ENCODE results near the gene ADCY2.

Gene ADCY2

DNA sequence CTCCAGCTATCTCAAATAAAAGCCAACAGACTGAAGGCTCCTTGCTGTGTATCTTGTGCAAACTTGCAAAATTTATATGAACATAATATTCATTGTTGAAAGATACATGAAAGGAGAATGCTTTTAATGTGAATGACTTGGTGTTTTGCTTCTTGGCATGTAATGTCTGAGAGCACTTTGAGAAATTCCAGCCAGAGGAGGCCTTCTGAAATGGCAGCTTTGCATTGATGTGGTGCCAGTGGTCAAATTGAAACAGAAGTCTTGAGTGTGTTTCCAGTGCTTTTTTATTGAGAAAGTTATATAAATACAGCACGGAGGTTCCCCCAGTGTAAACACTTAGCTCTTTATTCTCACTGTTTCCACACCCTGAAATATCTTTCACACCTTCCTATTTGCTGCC, 182.1 kb downstream of the ADCY2 start:
- TF ChIP-seq, protein P1, sequence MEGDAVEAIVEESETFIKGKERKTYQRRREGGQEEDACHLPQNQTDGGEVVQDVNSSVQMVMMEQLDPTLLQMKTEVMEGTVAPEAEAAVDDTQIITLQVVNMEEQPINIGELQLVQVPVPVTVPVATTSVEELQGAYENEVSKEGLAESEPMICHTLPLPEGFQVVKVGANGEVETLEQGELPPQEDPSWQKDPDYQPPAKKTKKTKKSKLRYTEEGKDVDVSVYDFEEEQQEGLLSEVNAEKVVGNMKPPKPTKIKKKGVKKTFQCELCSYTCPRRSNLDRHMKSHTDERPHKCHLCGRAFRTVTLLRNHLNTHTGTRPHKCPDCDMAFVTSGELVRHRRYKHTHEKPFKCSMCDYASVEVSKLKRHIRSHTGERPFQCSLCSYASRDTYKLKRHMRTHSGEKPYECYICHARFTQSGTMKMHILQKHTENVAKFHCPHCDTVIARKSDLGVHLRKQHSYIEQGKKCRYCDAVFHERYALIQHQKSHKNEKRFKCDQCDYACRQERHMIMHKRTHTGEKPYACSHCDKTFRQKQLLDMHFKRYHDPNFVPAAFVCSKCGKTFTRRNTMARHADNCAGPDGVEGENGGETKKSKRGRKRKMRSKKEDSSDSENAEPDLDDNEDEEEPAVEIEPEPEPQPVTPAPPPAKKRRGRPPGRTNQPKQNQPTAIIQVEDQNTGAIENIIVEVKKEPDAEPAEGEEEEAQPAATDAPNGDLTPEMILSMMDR (IDR thresholded peaks at IDR 0.05; ENCODE audit: insufficient read depth, low read length): no peak
- no peak overlapping the region for H3K4me3 ChIP-seq (replicated peaks; ENCODE audit: insufficient read depth, low read length)
- no peaks in the 10 kb centered on the region for H3K27me3 ChIP-seq (ENCODE audit: insufficient read depth, poor library complexity, severe bottlenecking)
- DNase-seq (ENCODE audit: low read depth in 1 of 2, low spot score in 1 of 2): no peak
- H3K27ac ChIP-seq (replicated peaks): no peak overlapping the region

DNA sequence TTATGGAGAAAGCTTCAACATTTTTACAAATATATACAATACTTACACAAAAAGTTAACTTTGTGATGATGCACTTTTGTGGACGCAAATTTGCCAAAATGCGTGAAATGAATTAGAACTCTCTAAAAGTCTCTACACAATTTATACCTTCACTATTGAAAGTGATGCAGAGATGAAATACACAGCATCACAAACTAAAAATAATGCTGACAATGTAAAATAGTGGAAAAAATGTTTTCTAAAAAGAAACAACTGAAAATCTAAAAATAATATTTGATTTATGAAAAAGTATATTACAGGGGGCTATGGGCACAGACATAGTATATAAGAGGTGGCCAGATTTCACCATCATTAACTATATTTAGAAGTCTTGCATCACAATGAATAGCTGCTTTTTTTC, 188.8 kb downstream of the ADCY2 start:
- H3K27me3 ChIP-seq (ENCODE audit: insufficient read depth, poor library complexity, severe bottlenecking): peaks cover 2% of the 10 kb centered on the region
- H3K4me3 ChIP-seq (replicated peaks; ENCODE audit: insufficient read depth, low read length): no peak overlapping the region
- no peak overlapping the region for H3K27ac ChIP-seq (replicated peaks)
- DNase-seq (ENCODE audit: low read depth in 1 of 2, low spot score in 1 of 2): no peak
- no peak for TF ChIP-seq GABPA (IDR thresholded peaks at IDR 0.05; ENCODE audit: low read depth)
- no peak for TF ChIP-seq POLR2AphosphoS5 (IDR thresholded peaks at IDR 0.05; ENCODE audit: low read depth)
- TF ChIP-seq, protein P1 (IDR thresholded peaks at IDR 0.05; ENCODE audit: insufficient read depth, low read length): no peak
- TF ChIP-seq SPI1 (IDR thresholded peaks at IDR 0.05; ENCODE audit: borderline replicate concordance, low read depth): no peak
- TF ChIP-seq, protein P2, sequence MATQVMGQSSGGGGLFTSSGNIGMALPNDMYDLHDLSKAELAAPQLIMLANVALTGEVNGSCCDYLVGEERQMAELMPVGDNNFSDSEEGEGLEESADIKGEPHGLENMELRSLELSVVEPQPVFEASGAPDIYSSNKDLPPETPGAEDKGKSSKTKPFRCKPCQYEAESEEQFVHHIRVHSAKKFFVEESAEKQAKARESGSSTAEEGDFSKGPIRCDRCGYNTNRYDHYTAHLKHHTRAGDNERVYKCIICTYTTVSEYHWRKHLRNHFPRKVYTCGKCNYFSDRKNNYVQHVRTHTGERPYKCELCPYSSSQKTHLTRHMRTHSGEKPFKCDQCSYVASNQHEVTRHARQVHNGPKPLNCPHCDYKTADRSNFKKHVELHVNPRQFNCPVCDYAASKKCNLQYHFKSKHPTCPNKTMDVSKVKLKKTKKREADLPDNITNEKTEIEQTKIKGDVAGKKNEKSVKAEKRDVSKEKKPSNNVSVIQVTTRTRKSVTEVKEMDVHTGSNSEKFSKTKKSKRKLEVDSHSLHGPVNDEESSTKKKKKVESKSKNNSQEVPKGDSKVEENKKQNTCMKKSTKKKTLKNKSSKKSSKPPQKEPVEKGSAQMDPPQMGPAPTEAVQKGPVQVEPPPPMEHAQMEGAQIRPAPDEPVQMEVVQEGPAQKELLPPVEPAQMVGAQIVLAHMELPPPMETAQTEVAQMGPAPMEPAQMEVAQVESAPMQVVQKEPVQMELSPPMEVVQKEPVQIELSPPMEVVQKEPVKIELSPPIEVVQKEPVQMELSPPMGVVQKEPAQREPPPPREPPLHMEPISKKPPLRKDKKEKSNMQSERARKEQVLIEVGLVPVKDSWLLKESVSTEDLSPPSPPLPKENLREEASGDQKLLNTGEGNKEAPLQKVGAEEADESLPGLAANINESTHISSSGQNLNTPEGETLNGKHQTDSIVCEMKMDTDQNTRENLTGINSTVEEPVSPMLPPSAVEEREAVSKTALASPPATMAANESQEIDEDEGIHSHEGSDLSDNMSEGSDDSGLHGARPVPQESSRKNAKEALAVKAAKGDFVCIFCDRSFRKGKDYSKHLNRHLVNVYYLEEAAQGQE (IDR thresholded peaks at IDR 0.05; ENCODE audit: insufficient replicate concordance, low read depth): no peak

DNA sequence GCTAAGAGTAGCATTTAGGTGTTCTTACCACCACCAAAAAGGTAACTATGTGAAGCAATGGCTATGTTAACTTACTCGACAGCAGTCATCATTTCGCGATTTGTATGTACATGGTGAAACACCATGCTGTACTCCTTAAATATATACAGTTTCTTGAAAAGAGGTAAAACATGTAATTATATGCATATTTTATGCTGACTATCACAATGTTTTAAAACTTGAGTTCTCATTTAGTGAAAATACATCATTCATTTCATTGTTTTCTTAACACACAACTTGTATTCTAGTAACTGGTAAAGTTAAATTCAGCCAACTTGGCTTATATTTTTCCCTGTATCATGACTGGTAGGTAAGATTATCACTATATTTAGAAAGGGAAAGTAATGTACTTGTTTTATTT, 189.9 kb downstream of the ADCY2 start:
- TF ChIP-seq, protein P1 (IDR thresholded peaks at IDR 0.05; ENCODE audit: insufficient read depth, low read length): no peak
- no peak for TF ChIP-seq GABPA (IDR thresholded peaks at IDR 0.05; ENCODE audit: low read depth)
- TF ChIP-seq SPI1 (IDR thresholded peaks at IDR 0.05; ENCODE audit: borderline replicate concordance, low read depth): no peak
- TF ChIP-seq, protein P2 (IDR thresholded peaks at IDR 0.05; ENCODE audit: insufficient replicate concordance, low read depth): no peak
- no peak for TF ChIP-seq POLR2AphosphoS5 (IDR thresholded peaks at IDR 0.05; ENCODE audit: low read depth)
- peaks cover 2% of the 10 kb centered on the region for H3K27me3 ChIP-seq (ENCODE audit: insufficient read depth, poor library complexity, severe bottlenecking)
- no peak overlapping the region for H3K4me3 ChIP-seq (replicated peaks; ENCODE audit: insufficient read depth, low read length)
- H3K27ac ChIP-seq (replicated peaks): no peak overlapping the region
- no peak for DNase-seq (ENCODE audit: low read depth in 1 of 2, low spot score in 1 of 2)

DNA sequence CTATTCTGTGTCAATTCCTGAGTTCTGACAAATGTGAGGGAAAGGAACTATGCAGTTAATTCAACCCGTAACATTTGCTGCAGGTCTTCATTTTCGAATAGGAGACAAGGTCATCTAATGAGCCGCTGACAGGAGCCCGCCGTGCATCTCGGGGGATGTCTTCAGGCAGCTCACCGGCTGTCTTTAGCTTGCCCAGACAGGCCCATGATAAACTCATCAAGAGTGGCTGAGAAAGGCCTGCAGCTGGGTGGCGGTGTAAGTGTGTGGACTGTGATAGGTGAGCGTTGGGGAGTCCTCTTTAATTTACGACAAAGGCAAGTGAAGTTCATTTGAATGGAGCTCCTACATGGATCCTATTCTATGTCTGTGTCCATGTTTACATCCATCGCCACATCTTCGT, 190.5 kb downstream of the ADCY2 start:
- H3K27me3 ChIP-seq (ENCODE audit: insufficient read depth, poor library complexity, severe bottlenecking): peaks cover 2% of the 10 kb centered on the region
- H3K4me3 ChIP-seq (replicated peaks; ENCODE audit: insufficient read depth, low read length): no peak overlapping the region
- H3K27ac ChIP-seq (replicated peaks): no peak overlapping the region
- no peak for TF ChIP-seq POLR2AphosphoS5 (IDR thresholded peaks at IDR 0.05; ENCODE audit: low read depth)
- TF ChIP-seq, protein P1 (IDR thresholded peaks at IDR 0.05; ENCODE audit: insufficient read depth, low read length): no peak
- TF ChIP-seq GABPA (IDR thresholded peaks at IDR 0.05; ENCODE audit: low read depth): no peak
- TF ChIP-seq, protein P2 (IDR thresholded peaks at IDR 0.05; ENCODE audit: insufficient replicate concordance, low read depth): no peak
- TF ChIP-seq SPI1 (IDR thresholded peaks at IDR 0.05; ENCODE audit: borderline replicate concordance, low read depth): no peak
- no peak for DNase-seq (ENCODE audit: low read depth in 1 of 2, low spot score in 1 of 2)

All from HL-60 (cell line).